SK-N-MC (cell line): ENCODE measurements around the gene FOXQ1.

Experiments used
- EZH2 ChIP-seq: fragments of 200-600 bp; sonication (generic); IDR thresholded peaks from one replicate; pipeline ENCODE4 v1.6.1; 2017; ENCODE audit warnings: antibody characterized with exemption
- POLR2AphosphoS5 ChIP-seq: IDR thresholded peaks from 2 replicates; pipeline ENCODE4 v1.6.1; 2012; ENCODE audit warnings: mild to moderate bottlenecking, low read depth, low read length, borderline replicate concordance

DNA sequence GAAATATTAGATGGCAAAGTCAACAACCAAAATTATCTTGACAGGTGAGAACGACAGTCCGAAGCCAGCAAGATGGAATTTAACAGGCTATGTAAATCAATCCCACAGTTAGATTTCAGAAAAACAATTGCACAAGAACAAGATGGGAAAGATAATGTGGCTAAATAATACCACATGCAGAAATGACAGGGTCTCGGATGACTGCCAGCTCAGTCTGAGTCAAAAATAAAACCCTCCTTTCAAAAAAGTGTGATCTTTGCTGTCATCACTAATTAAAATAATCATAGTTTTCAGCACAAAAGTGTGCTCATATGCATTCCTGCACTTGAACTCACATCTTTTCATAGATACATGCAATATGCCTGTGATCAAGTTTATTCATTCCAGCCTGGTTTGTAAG, 25.9 kb downstream of the FOXQ1 start:
- TF ChIP-seq EZH2 (no peak), POLR2AphosphoS5 (no peak)
